Liver (tissue), 9 donors: ENCODE measurements around the gene DISC1. TPM values are rescaled to one million over a fixed set of nuclear protein-coding genes. Genes with fewer than 3 reads are reported as not detected.

Experiments used
- DNase-seq: peaks from one replicate; pipeline ENCODE4 v3.0.0-alpha.2; 2017; ENCODE audit warnings: low spot score
- H3K27ac ChIP-seq, 2 donors: one replicate each; pipeline ENCODE4 v1.7.0; 2013; ENCODE audit warnings: inconsistent platforms in 2 of 2, low read length in 2 of 2, control low read depth in 1 of 2, low read depth in 1 of 2, mild to moderate bottlenecking in 1 of 2
- H3K27me3 ChIP-seq, 4 donors: one replicate each; pipeline versions ENCODE4 v1.6.1 to v1.7.0; 2013; ENCODE audit warnings: low read length in 3 of 4, inconsistent platforms in 1 of 4, mild to moderate bottlenecking in 1 of 4, moderate library complexity in 1 of 4; ENCODE audit not compliant: control insufficient read depth in 4 of 4, insufficient read depth in 4 of 4
- H3K36me3 ChIP-seq, 4 donors: one replicate each; pipeline versions ENCODE4 v1.6.1 to v1.7.0; 2013; ENCODE audit warnings: low read length in 3 of 4, mild to moderate bottlenecking in 3 of 4, low read depth in 1 of 4, moderate library complexity in 1 of 4; ENCODE audit not compliant: control insufficient read depth in 4 of 4, insufficient read depth in 3 of 4
- H3K4me1 ChIP-seq, 4 donors: one replicate each; pipeline versions ENCODE4 v1.6.1 to v1.7.0; 2013; ENCODE audit warnings: low read length in 3 of 4, mild to moderate bottlenecking in 3 of 4, moderate library complexity in 1 of 4; ENCODE audit not compliant: control insufficient read depth in 4 of 4, insufficient read depth in 4 of 4
- H3K4me3 ChIP-seq, 3 donors: one replicate each; pipeline versions ENCODE4 v1.6.1 to v1.7.0; 2013; ENCODE audit warnings: low read length in 3 of 3, control low read depth in 1 of 3, low read depth in 1 of 3, mild to moderate bottlenecking in 1 of 3
- H3K9ac ChIP-seq, 2 donors: one replicate each; pipeline ENCODE4 v1.7.0; 2013; ENCODE audit warnings: low read length in 2 of 2, mild to moderate bottlenecking in 2 of 2, moderate library complexity in 2 of 2, control low read depth in 1 of 2, low read depth in 1 of 2
- H3K9me3 ChIP-seq, 4 donors: one replicate each; pipeline versions ENCODE4 v1.6.1 to v1.7.0; 2013; ENCODE audit warnings: low read length in 3 of 4; ENCODE audit not compliant: control insufficient read depth in 4 of 4
- EGR1 ChIP-seq, 2 donors: IDR thresholded peaks; 2 replicates each; pipeline ENCODE4 v1.6.1; 2016 to 2018; ENCODE audit warnings: antibody characterized with exemption in 2 of 2, low read depth in 2 of 2
- FOXA2 ChIP-seq: IDR thresholded peaks from 2 replicates; pipeline ENCODE4 v1.6.1; 2016; ENCODE audit warnings: antibody characterized with exemption
- GABPA ChIP-seq, 2 donors: IDR thresholded peaks in 1 of 2; conservative IDR thresholded peaks in 1 of 2; 2 replicates each; pipeline ENCODE4 v1.6.1; 2016; ENCODE audit warnings: antibody characterized with exemption in 2 of 2, mild to moderate bottlenecking in 1 of 2, moderate library complexity in 1 of 2
- HNF4A ChIP-seq, 2 donors: conservative IDR thresholded peaks; 2 replicates each; pipeline ENCODE4 v1.6.1; 2016; ENCODE audit warnings: antibody characterized with exemption in 2 of 2, mild to moderate bottlenecking in 2 of 2
- HNF4G ChIP-seq: IDR thresholded peaks from 2 replicates; pipeline ENCODE4 v1.6.1; 2016; ENCODE audit warnings: antibody characterized with exemption
- JUND ChIP-seq, 2 donors: IDR thresholded peaks; 2 replicates each; pipeline ENCODE4 v1.6.1; 2016; ENCODE audit warnings: antibody characterized with exemption in 2 of 2
- NR2F2 ChIP-seq: IDR thresholded peaks from 2 replicates; pipeline ENCODE4 v1.6.1; 2016; ENCODE audit warnings: antibody characterized with exemption
- RAD21 ChIP-seq, 2 donors: IDR thresholded peaks; 2 replicates each; pipeline ENCODE4 v1.6.1; 2016; ENCODE audit warnings: antibody characterized with exemption in 2 of 2, mild to moderate bottlenecking in 2 of 2
- RXRA ChIP-seq, 2 donors: IDR thresholded peaks; 2 replicates each; pipeline ENCODE4 v1.6.1; 2017 to 2018; ENCODE audit warnings: antibody characterized with exemption in 2 of 2, mild to moderate bottlenecking in 1 of 2
- SP1 ChIP-seq: IDR thresholded peaks from 2 replicates; pipeline ENCODE4 v1.6.1; 2018; ENCODE audit warnings: antibody characterized with exemption, mild to moderate bottlenecking
- YY1 ChIP-seq: IDR thresholded peaks from 2 replicates; pipeline ENCODE4 v1.6.1; 2016; ENCODE audit warnings: antibody characterized with exemption, mild to moderate bottlenecking
- WGBS: extraction: QIAGEN DNeasy Blood & Tissue Kit; methylation state at CpG from one replicate; pipeline ENCODE4 v1.1.7; 2013; 5-methylcytosine and 5-hydroxymethylcytosine counted together
- polyA plus RNA-seq, 2 donors: library from polyadenylated mRNA; stranded (reverse) in 1 of 2; unstranded in 1 of 2; fragments of 200-250 nt in 1 of 2; fragments of >200 nt in 1 of 2; fragmentation: Nextera tagmentation in 1 of 2; extraction: Ambion mirVana in 1 of 2; gene quantifications; one replicate each; pipeline versions ENCODE4 v1.2.1 to v1.2.3, GENCODE V29; 2013 to 2015
- total RNA-seq, 2 donors: library from RNA; depleted of rRNA; stranded (reverse); fragments of >200 nt; gene quantifications; one replicate each; pipeline ENCODE4 v1.2.3, GENCODE V29; 2014
- TF ChIP-seq, protein P1 (sequence below): fragments of 150-350 bp; IDR thresholded peaks from 2 replicates; pipeline ENCODE4 v1.5.1; 2017; ENCODE audit warnings: improper control_type of control experiment, low read depth, low read length; ENCODE audit not compliant: missing input control
- TF ChIP-seq, protein P2 (sequence below): IDR thresholded peaks from 2 replicates; pipeline ENCODE4 v1.6.1; 2016; ENCODE audit warnings: antibody characterized with exemption
- TF ChIP-seq, protein P3 (sequence below): IDR thresholded peaks from 2 replicates; pipeline ENCODE4 v1.6.1; 2016; ENCODE audit warnings: antibody characterized with exemption
- donor health status: healthy.
- donor health status: healthy.
- donor health status: healthy.
- donor health status: healthy.
- donor health status: healthy.

Gene DISC1
- total and polyA plus RNA-seq, 4 donors = 0.45 to 6.3 (median 2.3) TPM

DNA sequence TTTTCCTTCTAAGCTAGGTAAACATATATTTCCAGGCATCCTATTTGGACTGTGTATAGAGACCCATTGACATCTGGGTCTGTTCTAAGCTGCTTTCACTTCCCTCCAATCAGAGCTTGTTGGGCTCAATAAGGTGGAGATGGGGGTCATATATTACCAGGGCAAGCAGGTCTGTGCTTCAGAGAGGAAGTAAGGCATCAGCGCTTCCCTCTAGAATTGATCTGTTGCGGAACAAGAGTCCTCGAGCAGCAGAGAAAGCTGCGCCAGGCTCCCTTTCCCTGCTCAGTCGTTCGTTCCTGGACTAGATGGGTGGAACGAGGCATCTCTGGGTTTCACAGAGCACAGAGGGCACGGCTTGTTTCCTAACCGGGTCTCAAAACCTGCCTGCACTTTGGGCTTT, 63.5 kb downstream of the DISC1 start:
- WGBS = 59% methylated on average over 9 of the region's 9 CpGs
- Histone ChIP-seq H3K9ac (no peak overlapping the region), H3K27ac (no peak overlapping the region)

DNA sequence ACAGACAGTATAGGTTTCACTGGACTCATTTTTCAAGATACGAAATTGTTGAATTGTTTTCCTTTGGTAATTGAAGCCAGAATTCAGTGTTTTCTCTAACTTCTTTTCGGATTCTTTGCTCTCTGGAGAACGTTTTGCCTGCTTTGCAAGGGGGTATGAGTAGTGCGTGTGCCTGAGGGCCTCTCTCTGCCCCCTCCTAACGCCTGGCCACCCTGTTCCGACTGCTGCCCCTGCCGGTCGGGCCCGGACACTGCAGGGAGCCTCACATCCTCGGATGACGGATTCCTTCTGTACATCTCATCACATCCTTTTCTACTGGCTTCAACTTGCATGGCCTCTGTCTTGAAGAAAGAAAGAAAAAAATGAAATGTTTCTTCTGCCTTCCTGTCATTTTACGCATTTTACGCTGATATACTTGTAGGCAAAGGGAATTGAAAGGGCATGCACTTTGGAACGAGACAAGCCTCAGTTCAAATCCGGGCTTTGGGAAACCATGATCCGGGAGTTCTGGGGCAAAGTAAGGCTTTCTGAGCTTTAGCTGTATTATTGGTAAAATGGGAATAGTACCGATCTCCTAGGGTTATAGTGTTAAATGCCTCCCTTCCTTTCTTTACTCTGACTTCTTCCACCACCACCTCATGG, 65.1 kb downstream of the DISC1 start:
- Histone ChIP-seq H3K9ac (no peak overlapping the region), H3K36me3 (no peaks in the 10 kb centered on the region), H3K4me1 (peaks cover 0 to 4% (median 0%) of the 10 kb centered on the region in 4 donors), H3K27ac (no peak overlapping the region), H3K9me3 (no peaks in the 10 kb centered on the region), H3K4me3 (no peak overlapping the region), H3K27me3 (no peaks in the 10 kb centered on the region)
- TF ChIP-seq, protein P1, sequence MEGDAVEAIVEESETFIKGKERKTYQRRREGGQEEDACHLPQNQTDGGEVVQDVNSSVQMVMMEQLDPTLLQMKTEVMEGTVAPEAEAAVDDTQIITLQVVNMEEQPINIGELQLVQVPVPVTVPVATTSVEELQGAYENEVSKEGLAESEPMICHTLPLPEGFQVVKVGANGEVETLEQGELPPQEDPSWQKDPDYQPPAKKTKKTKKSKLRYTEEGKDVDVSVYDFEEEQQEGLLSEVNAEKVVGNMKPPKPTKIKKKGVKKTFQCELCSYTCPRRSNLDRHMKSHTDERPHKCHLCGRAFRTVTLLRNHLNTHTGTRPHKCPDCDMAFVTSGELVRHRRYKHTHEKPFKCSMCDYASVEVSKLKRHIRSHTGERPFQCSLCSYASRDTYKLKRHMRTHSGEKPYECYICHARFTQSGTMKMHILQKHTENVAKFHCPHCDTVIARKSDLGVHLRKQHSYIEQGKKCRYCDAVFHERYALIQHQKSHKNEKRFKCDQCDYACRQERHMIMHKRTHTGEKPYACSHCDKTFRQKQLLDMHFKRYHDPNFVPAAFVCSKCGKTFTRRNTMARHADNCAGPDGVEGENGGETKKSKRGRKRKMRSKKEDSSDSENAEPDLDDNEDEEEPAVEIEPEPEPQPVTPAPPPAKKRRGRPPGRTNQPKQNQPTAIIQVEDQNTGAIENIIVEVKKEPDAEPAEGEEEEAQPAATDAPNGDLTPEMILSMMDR = peak; percentile 44
- TF ChIP-seq RAD21 (IDR thresholded peaks at IDR 0.05) = peak in 1 of 2 donors; percentile 5
- no peak for TF ChIP-seq HNF4G
- no peak for DNase-seq
- WGBS = 61% methylated on average over 17 of the region's 17 CpGs

More for the DNA sequence above, 63.5 kb downstream of the DISC1 start:
- TF ChIP-seq GABPA (IDR thresholded peaks at IDR 0.05 in 1 of 2, conservative IDR thresholded peaks at IDR 0.05 in 1 of 2) (no peak), RXRA (IDR thresholded peaks at IDR 0.05) (no peak), NR2F2 (no peak), FOXA2 (no peak)
- H3K36me3 ChIP-seq = no peaks in the 10 kb centered on the region
- H3K9me3 ChIP-seq = no peaks in the 10 kb centered on the region
- H3K4me1 ChIP-seq = no peaks in the 10 kb centered on the region
- no peak for DNase-seq
- no peak overlapping the region for H3K4me3 ChIP-seq
- H3K27me3 ChIP-seq = no peaks in the 10 kb centered on the region

DNA sequence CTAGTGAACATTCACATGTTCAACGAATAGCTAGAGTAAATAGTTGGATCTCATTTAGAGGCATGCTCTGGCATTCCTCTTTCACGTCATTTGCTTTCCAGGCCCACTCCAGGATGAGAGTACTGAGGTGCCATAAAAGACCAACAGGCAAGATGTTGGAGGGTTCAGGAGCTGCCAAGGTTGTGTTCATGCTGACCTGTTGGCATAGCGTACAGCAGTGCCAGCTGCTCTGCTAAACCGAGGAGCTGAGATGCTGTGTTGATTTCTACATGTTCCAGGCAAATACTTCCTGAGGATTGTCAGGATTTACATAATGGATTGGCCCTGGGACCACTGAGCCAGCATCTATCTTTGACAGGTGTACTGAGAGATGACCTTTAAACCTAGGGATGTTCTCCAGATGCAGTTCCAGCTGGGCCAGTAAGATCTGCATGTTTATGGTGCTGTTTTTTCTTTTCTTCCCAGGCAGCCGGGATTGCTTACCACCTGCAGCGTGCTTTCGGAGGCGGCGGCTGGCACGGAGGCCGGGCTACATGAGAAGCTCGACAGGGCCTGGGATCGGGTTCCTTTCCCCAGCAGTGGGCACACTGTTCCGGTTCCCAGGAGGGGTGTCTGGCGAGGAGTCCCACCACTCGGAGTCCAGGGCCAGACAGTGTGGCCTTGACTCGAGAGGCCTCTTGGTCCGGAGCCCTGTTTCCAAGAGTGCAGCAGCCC, 66.9 kb downstream of the DISC1 start:
- 89% methylated on average over 18 of the region's 18 CpGs for WGBS
- no peak overlapping the region for H3K27ac ChIP-seq
- no peaks in the 10 kb centered on the region for H3K9me3 ChIP-seq
- no peaks in the 10 kb centered on the region for H3K27me3 ChIP-seq
- H3K4me3 ChIP-seq = no peak overlapping the region
- DNase-seq = no peak
- H3K36me3 ChIP-seq = no peaks in the 10 kb centered on the region
- H3K9ac ChIP-seq = no peak overlapping the region
- TF ChIP-seq SP1 (no peak), GABPA (IDR thresholded peaks at IDR 0.05 in 1 of 2, conservative IDR thresholded peaks at IDR 0.05 in 1 of 2) (no peak), YY1 (no peak), EGR1 (IDR thresholded peaks at IDR 0.05; ENCODE audit: low read depth in 2 of 2) (no peak), FOXA2 (no peak), HNF4G (no peak), HNF4A (conservative IDR thresholded peaks at IDR 0.05) (no peak), JUND (IDR thresholded peaks at IDR 0.05) (no peak), RXRA (IDR thresholded peaks at IDR 0.05) (no peak)
- TF ChIP-seq, protein P2, sequence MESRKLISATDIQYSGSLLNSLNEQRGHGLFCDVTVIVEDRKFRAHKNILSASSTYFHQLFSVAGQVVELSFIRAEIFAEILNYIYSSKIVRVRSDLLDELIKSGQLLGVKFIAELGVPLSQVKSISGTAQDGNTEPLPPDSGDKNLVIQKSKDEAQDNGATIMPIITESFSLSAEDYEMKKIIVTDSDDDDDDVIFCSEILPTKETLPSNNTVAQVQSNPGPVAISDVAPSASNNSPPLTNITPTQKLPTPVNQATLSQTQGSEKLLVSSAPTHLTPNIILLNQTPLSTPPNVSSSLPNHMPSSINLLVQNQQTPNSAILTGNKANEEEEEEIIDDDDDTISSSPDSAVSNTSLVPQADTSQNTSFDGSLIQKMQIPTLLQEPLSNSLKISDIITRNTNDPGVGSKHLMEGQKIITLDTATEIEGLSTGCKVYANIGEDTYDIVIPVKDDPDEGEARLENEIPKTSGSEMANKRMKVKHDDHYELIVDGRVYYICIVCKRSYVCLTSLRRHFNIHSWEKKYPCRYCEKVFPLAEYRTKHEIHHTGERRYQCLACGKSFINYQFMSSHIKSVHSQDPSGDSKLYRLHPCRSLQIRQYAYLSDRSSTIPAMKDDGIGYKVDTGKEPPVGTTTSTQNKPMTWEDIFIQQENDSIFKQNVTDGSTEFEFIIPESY = no peak
- TF ChIP-seq, protein P3, sequence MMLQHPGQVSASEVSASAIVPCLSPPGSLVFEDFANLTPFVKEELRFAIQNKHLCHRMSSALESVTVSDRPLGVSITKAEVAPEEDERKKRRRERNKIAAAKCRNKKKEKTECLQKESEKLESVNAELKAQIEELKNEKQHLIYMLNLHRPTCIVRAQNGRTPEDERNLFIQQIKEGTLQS = no peak
- peaks cover 0 to 4% (median 0%) of the 10 kb centered on the region in 4 donors for H3K4me1 ChIP-seq
